Omental fat pad (tissue), 4 donors: ENCODE results near the gene PPP1R13B. TPM values are rescaled to one million over a fixed set of nuclear protein-coding genes. Genes with fewer than 3 reads are reported as not detected.
A peak's percentile ranks its signal among the peaks of the same experiment; 100 is the strongest.

ENCODE experiments used
- ATAC-seq: fragments of 150-250 bp; one replicate; pipeline ENCODE4 v1.9.1; 2016; ENCODE audit warnings: mild to moderate bottlenecking, moderate library complexity; ENCODE audit not compliant: low FRiP score
- DNase-seq: peaks from one replicate; pipeline ENCODE4 v3.0.0-alpha.2; 2019; ENCODE audit warnings: low spot score
- CTCF ChIP-seq, 3 donors: fragments of 450-650 bp; IDR thresholded peaks; one replicate each; pipeline ENCODE4 v1.5.1; 2016 to 2017; ENCODE audit warnings: antibody characterized with exemption in 3 of 3, mild to moderate bottlenecking in 3 of 3, moderate library complexity in 2 of 3
- total RNA-seq, 4 donors: library from RNA; depleted of rRNA; stranded (reverse); fragments of >200 nt; gene quantifications; one replicate each; pipeline ENCODE4 v1.1.0, GENCODE V29; 2016

Gene PPP1R13B
- total RNA-seq, 4 donors from 2014 or later: 9.7 to 31.1 (median 15.0) TPM

DNA sequence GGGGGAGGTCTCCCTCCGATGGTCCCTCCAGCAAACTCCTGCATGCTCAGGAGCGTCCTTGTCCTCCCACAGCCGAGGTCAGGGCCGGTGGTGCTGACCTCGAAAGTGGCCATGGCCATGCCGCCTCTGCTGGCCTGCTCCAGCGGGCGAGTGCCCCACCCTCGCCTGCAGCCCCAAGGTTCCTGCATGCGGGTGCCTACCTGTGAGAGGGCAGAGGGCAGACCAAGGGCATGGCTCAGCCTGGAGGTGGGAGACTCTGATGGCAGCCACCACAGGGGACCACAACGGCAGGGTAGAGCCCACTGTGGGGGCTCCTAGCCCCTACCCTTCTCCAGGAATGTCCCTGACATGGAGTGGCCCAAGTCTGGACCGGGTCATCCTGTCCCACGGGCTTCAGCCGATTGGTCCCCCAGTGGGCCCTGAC is 38.1 kb upstream of the PPP1R13B start:
- no peak for ATAC-seq
- DNase-seq: no peak
- no peak for TF ChIP-seq CTCF (IDR thresholded peaks at IDR 0.05)

DNA sequence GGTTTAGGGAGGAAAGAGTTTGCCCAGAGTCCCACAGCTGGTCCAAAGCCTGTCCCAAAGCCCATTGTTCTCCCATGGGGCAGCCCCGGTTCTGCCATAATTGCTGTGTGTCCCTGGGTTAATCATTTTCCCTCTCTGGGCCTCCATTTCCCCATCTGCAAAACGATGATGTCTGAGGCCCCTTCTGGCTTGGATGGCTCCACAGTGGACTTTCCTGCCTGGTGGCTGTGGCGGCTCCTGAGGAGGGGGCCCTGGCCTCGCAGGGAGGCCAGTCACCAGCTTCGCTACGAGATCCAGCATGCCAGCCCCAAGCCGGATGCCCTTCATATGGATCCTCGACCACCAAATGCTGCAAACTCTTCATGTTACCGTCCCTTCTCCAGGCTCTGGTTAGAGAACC is 37.5 kb upstream of the PPP1R13B start:
- DNase-seq (no peak), ATAC-seq (no peak)
- no peak for TF ChIP-seq CTCF (IDR thresholded peaks at IDR 0.05)

- ATAC-seq (no peak), DNase-seq (no peak)
- no peak for TF ChIP-seq CTCF (IDR thresholded peaks at IDR 0.05)
Observed at GRCh38 chr14:103883263-103883523, 35.8 kb upstream of the PPP1R13B start.

DNA sequence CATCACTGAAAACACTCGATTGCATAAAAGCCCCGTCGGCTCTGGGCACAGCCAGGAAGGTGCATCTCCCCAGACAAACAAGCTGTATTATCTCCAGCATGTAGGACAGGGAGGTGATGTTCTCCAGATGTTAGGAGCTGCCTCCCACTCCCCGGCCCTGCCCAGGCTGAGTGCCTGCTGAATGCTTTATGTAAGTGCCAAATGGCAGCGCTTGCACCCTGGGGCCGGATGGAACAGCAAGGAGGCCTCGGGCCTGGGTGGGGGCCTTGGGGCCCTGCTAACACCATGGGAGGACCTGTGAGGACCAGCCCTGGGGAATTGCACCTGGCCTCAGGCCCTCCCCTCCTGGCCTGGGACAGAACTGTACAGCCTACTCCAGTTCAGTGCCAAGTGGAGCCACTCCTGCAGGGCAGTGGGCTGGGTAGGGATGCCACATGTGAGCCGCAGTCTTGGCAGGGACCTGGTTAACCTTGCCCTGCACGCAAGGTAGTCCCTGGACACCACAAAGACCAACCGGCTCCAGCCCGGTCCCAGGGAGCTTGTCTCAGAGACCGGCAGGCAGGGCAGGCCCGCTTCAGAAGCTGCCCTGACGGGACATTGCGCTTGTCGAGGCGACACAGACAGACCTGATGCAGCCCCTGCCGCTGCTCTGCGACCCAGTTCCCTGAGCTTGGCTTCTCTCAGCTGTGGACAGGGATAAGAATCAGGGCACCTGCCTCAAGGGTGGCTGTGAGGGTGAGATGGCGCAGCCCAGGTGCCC is 35.3 kb upstream of the PPP1R13B start:
- DNase-seq: no peak
- ATAC-seq: no peak
- no peak for TF ChIP-seq CTCF (IDR thresholded peaks at IDR 0.05)

- ATAC-seq (peak; percentile 30), DNase-seq (no peak)
- TF ChIP-seq CTCF (IDR thresholded peaks at IDR 0.05): no peak
Observed at GRCh38 chr14:103881268-103882201, 34.2 kb upstream of the PPP1R13B start.

GRCh38 chr14:103880348-103881267 is 33.2 kb upstream of the PPP1R13B start:
- ATAC-seq: no peak
- no peak for TF ChIP-seq CTCF (IDR thresholded peaks at IDR 0.05)
- DNase-seq: peak; percentile 50
